Measurements from ENCODE around the gene ACTR1A.
A peak's percentile ranks its signal among the peaks of the same experiment; 100 is the strongest.

ACTR1A gene

GRCh38 chr10:102534333-102534732 lies 31.8 kb upstream of the ACTR1A start:
- H3K4me3 ChIP-seq (replicated peaks; ENCODE audit: low read depth, low read length) = no peak overlapping the region
- DNase-seq (ENCODE audit: low read depth) = no peak
- TF ChIP-seq CTCF (IDR thresholded peaks at IDR 0.05; ENCODE audit: low read length, missing control alignments) = no peak

- TF ChIP-seq CTCF (IDR thresholded peaks at IDR 0.05; ENCODE audit: low read length, missing control alignments) = no peak
- no peak overlapping the region for H3K4me3 ChIP-seq (replicated peaks; ENCODE audit: low read depth, low read length)
- no peak for DNase-seq (ENCODE audit: low read depth)
Measured at GRCh38 chr10:102527546-102527945, 25.0 kb upstream of the ACTR1A start.

- no peak for DNase-seq (ENCODE audit: low read depth)
- H3K4me3 ChIP-seq (replicated peaks; ENCODE audit: low read depth, low read length) = no peak overlapping the region
- no peak for TF ChIP-seq CTCF (IDR thresholded peaks at IDR 0.05; ENCODE audit: low read length, missing control alignments)
Measured at GRCh38 chr10:102524746-102525145, 22.2 kb upstream of the ACTR1A start.

GRCh38 chr10:102523250-102524029 lies 20.9 kb upstream of the ACTR1A start:
- H3K4me3 ChIP-seq (replicated peaks; ENCODE audit: low read depth, low read length) = no peak overlapping the region
- no peak for TF ChIP-seq CTCF (IDR thresholded peaks at IDR 0.05; ENCODE audit: low read length, missing control alignments)
- peak; percentile 67 for DNase-seq (ENCODE audit: low read depth)

- H3K4me3 ChIP-seq (replicated peaks; ENCODE audit: low read depth, low read length) = no peak overlapping the region
- no peak for TF ChIP-seq CTCF (IDR thresholded peaks at IDR 0.05; ENCODE audit: low read length, missing control alignments)
- no peak for DNase-seq (ENCODE audit: low read depth)
Measured at GRCh38 chr10:102522874-102523249, 20.4 kb upstream of the ACTR1A start.

- H3K4me3 ChIP-seq (replicated peaks; ENCODE audit: low read depth, low read length) = no peak overlapping the region
- DNase-seq (ENCODE audit: low read depth) = no peak
- TF ChIP-seq CTCF (IDR thresholded peaks at IDR 0.05; ENCODE audit: low read length, missing control alignments) = no peak
Measured at GRCh38 chr10:102519246-102519825, 16.8 kb upstream of the ACTR1A start.

GRCh38 chr10:102517553-102517952 lies 15.0 kb upstream of the ACTR1A start:
- H3K4me3 ChIP-seq (replicated peaks; ENCODE audit: low read depth, low read length) = no peak overlapping the region
- TF ChIP-seq CTCF (IDR thresholded peaks at IDR 0.05; ENCODE audit: low read length, missing control alignments) = no peak
- DNase-seq (ENCODE audit: low read depth) = peak; percentile 49
